Neural progenitor cell (in vitro differentiated cells): ENCODE measurements around the gene NSMF. TPM values are rescaled to one million over a fixed set of nuclear protein-coding genes. Genes with fewer than 3 reads are reported as not detected.

Source experiments
- DNase-seq: peaks from one replicate; pipeline ENCODE4 v3.0.0-alpha.2; 2016; ENCODE audit warnings: low spot score
- H2AFZ ChIP-seq: fragments of 200-600 bp; sonication (generic); replicated peaks from 2 replicates; pipeline ENCODE4 v1.6.1; 2016; ENCODE audit warnings: antibody characterized with exemption
- H3F3A ChIP-seq: fragments of 200-600 bp; sonication (generic); 2 replicates; pipeline ENCODE4 v1.6.1; 2016; ENCODE audit warnings: antibody characterized with exemption, low read depth
- H3K27ac ChIP-seq: fragments of 200-600 bp; sonication (generic); 2 replicates; pipeline ENCODE4 v1.5.1; 2016; ENCODE audit warnings: mild to moderate bottlenecking
- H3K27me3 ChIP-seq: fragments of 200-600 bp; sonication (generic); 2 replicates; pipeline ENCODE4 v1.6.1; 2016; ENCODE audit warnings: mild to moderate bottlenecking, moderate library complexity
- H3K36me3 ChIP-seq: fragments of 200-600 bp; sonication (generic); 2 replicates; pipeline ENCODE4 v1.5.1; 2016
- H3K4me1 ChIP-seq: fragments of 200-600 bp; sonication (generic); 2 replicates; pipeline ENCODE4 v1.6.1; 2016; ENCODE audit warnings: mixed run types
- H3K4me2 ChIP-seq: fragments of 200-600 bp; sonication (generic); 2 replicates; pipeline ENCODE4 v1.6.1; 2016
- H3K4me3 ChIP-seq: fragments of 200-600 bp; sonication (generic); 2 replicates; pipeline ENCODE4 v1.5.1; 2016
- H3K79me2 ChIP-seq: fragments of 200-600 bp; sonication (generic); 2 replicates; pipeline ENCODE4 v1.6.1; 2016; ENCODE audit warnings: low read depth
- H3K9ac ChIP-seq: fragments of 200-600 bp; sonication (generic); 2 replicates; pipeline ENCODE4 v1.6.1; 2016
- H3K9me3 ChIP-seq: fragments of 200-600 bp; sonication (generic); 2 replicates; pipeline ENCODE4 v1.5.1; 2016; ENCODE audit warnings: low read depth
- H4K20me1 ChIP-seq: fragments of 200-600 bp; sonication (generic); 2 replicates; pipeline ENCODE4 v1.6.1; 2016; ENCODE audit warnings: low read depth
- H3K27ac Mint-ChIP-seq: 3 replicates; pipeline ENCODE4 v1.8.0; 2021; ENCODE audit warnings: mixed read lengths
- H3K27me3 Mint-ChIP-seq: 2 replicates; pipeline ENCODE4 v1.8.0; 2022; ENCODE audit warnings: low read depth, mild to moderate bottlenecking, inconsistent platforms, moderate library complexity, mixed read lengths; ENCODE audit not compliant: insufficient read depth
- H3K36me3 Mint-ChIP-seq: 3 replicates; pipeline ENCODE4 v1.8.0; 2021; ENCODE audit warnings: mixed read lengths
- H3K4me1 Mint-ChIP-seq: 3 replicates; pipeline ENCODE4 v1.8.0; 2021; ENCODE audit warnings: mixed read lengths
- H3K4me3 Mint-ChIP-seq: 3 replicates; pipeline ENCODE4 v1.8.0; 2021; ENCODE audit warnings: mild to moderate bottlenecking, moderate library complexity, mixed read lengths
- H3K9me3 Mint-ChIP-seq: 3 replicates; pipeline ENCODE4 v1.8.0; 2020; ENCODE audit warnings: mixed read lengths
- EZH2 ChIP-seq: fragments of 200-600 bp; sonication (generic); IDR thresholded peaks from 2 replicates; pipeline ENCODE4 v1.6.1; 2017; ENCODE audit warnings: antibody characterized with exemption, mild to moderate bottlenecking, moderate library complexity
- EZH2phosphoT487 ChIP-seq: fragments of 200-600 bp; sonication (generic); IDR thresholded peaks from 2 replicates; pipeline ENCODE4 v1.6.1; 2017; ENCODE audit warnings: antibody characterized with exemption
- total RNA-seq: library from RNA; depleted of rRNA; stranded (reverse); fragments of >200 nt; gene quantifications from 2 replicates; pipeline ENCODE4 v1.2.3, GENCODE V29; 2015; ENCODE audit warnings: low replicate concordance
- TF ChIP-seq, protein P1 (sequence below): fragments of 200-600 bp; sonication (generic); IDR thresholded peaks from 2 replicates; pipeline ENCODE4 v1.5.1; 2017; ENCODE audit warnings: antibody characterized with exemption, mild to moderate bottlenecking

Gene NSMF
- total RNA-seq, 1 donor from 2014 or later: 17.1 TPM

DNA sequence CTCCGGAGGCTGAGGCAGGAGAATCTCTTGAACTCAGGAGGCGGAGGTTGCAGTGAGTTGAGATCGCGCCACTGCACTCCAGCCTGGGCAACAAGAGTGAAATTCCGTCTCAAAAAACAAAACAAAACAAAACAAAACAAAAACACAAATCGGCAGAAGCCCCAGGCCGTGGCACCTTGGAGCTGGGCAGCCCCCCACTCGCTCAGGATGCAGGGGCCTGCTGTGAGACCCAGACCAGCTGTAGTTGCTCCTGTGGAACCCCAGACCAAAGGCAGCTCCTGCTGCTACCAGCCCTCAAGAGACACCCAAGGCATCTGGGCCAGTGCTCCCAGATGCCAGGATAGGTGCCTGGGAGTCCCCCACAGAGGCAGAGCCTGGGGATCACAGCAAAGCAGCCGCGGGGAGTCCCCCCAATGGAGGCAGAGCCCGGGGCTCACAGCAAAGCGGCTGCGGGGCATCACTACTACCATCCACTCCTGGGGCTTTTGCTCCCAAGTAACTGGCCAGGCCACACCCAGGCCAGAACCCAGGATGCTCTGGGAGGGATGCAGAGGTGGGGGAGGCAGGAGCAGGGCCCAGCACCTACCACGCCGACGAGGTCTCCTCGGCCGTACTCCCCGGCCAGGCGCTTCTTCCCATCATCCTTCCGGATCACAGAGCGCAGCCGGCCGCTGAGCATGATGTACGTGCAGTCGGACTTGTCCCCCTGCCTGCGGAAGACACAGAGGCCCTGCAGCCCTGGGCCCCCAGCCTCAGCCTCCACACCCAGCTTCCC, 37.7 kb upstream of the NSMF start:
- H3K79me2 ChIP-seq: no peaks in the 10 kb centered on the region
- Mint-ChIP-seq H3K27ac (no peak overlapping the region), H3K27me3 (peaks cover 9% of the 10 kb centered on the region), H3K4me3 (no peak overlapping the region), H3K9me3 (peaks cover 12% of the 10 kb centered on the region), H3K36me3 (peaks cover 4% of the 10 kb centered on the region), H3K4me1 (no peaks in the 10 kb centered on the region)
- H3K9me3 ChIP-seq: no peaks in the 10 kb centered on the region
- no peak for DNase-seq
- no peak overlapping the region for H2AFZ ChIP-seq
- H3K36me3 ChIP-seq: no peaks in the 10 kb centered on the region
- TF ChIP-seq EZH2phosphoT487: no peak
- TF ChIP-seq, protein P1, sequence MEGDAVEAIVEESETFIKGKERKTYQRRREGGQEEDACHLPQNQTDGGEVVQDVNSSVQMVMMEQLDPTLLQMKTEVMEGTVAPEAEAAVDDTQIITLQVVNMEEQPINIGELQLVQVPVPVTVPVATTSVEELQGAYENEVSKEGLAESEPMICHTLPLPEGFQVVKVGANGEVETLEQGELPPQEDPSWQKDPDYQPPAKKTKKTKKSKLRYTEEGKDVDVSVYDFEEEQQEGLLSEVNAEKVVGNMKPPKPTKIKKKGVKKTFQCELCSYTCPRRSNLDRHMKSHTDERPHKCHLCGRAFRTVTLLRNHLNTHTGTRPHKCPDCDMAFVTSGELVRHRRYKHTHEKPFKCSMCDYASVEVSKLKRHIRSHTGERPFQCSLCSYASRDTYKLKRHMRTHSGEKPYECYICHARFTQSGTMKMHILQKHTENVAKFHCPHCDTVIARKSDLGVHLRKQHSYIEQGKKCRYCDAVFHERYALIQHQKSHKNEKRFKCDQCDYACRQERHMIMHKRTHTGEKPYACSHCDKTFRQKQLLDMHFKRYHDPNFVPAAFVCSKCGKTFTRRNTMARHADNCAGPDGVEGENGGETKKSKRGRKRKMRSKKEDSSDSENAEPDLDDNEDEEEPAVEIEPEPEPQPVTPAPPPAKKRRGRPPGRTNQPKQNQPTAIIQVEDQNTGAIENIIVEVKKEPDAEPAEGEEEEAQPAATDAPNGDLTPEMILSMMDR: no peak
- no peak for TF ChIP-seq EZH2
- H3F3A ChIP-seq: no peaks in the 10 kb centered on the region
- no peaks in the 10 kb centered on the region for H4K20me1 ChIP-seq
- no peak overlapping the region for H3K4me3 ChIP-seq
- no peak overlapping the region for H3K9ac ChIP-seq
- no peak overlapping the region for H3K4me2 ChIP-seq
- H3K27me3 ChIP-seq: no peaks in the 10 kb centered on the region
- H3K4me1 ChIP-seq: no peaks in the 10 kb centered on the region
- H3K27ac ChIP-seq: no peak overlapping the region

- Histone ChIP-seq H3K4me1 (no peaks in the 10 kb centered on the region), H3K79me2 (no peaks in the 10 kb centered on the region), H3K9ac (no peak overlapping the region), H3F3A (no peaks in the 10 kb centered on the region), H2AFZ (no peak overlapping the region), H3K27me3 (no peaks in the 10 kb centered on the region), H3K4me3 (no peak overlapping the region), H4K20me1 (no peaks in the 10 kb centered on the region), H3K36me3 (no peaks in the 10 kb centered on the region), H3K9me3 (no peaks in the 10 kb centered on the region), H3K27ac (no peak overlapping the region), H3K4me2 (no peak overlapping the region)
- Mint-ChIP-seq H3K27ac (no peak overlapping the region), H3K36me3 (peaks cover 4% of the 10 kb centered on the region), H3K9me3 (peaks cover 9% of the 10 kb centered on the region), H3K27me3 (peaks cover 10% of the 10 kb centered on the region), H3K4me3 (no peak overlapping the region), H3K4me1 (no peaks in the 10 kb centered on the region)
- TF ChIP-seq EZH2phosphoT487: no peak
- no peak for TF ChIP-seq EZH2
- TF ChIP-seq, protein P1: no peak
- peak; percentile 0 for DNase-seq
These were observed 35.6 kb upstream of the NSMF start for GRCh38 chr9:137494550-137495351.

- no peak overlapping the region for H3K4me3 Mint-ChIP-seq
- peaks cover 4% of the 10 kb centered on the region for H3K36me3 Mint-ChIP-seq
These were observed 35.0 kb upstream of the NSMF start for GRCh38 chr9:137494104-137494544.

More at GRCh38 chr9:137494104-137494544, 35.0 kb upstream of the NSMF start:
- Mint-ChIP-seq H3K27ac (no peak overlapping the region), H3K4me1 (no peaks in the 10 kb centered on the region), H3K9me3 (peaks cover 9% of the 10 kb centered on the region), H3K27me3 (peaks cover 9% of the 10 kb centered on the region)
- no peaks in the 10 kb centered on the region for H3F3A ChIP-seq
- no peaks in the 10 kb centered on the region for H3K79me2 ChIP-seq
- H3K9ac ChIP-seq: no peak overlapping the region
- no peak for DNase-seq
- H3K27ac ChIP-seq: no peak overlapping the region
- no peaks in the 10 kb centered on the region for H3K4me1 ChIP-seq
- TF ChIP-seq EZH2: no peak
- TF ChIP-seq, protein P1: no peak
- TF ChIP-seq EZH2phosphoT487: no peak
- H3K36me3 ChIP-seq: no peaks in the 10 kb centered on the region
- H3K4me2 ChIP-seq: no peak overlapping the region
- H4K20me1 ChIP-seq: no peaks in the 10 kb centered on the region
- H3K4me3 ChIP-seq: no peak overlapping the region
- no peaks in the 10 kb centered on the region for H3K9me3 ChIP-seq
- H2AFZ ChIP-seq: no peak overlapping the region
- no peaks in the 10 kb centered on the region for H3K27me3 ChIP-seq
